LNCAP (cell line): Measurements from ENCODE around the gene TRIM66.

Source experiments
- TF ChIP-seq, protein P1 (sequence below): fragments of 450-650 bp; IDR thresholded peaks from 2 replicates; pipeline ENCODE4 v1.5.1; 2017; ENCODE audit warnings: mild to moderate bottlenecking

TRIM66 gene, protein sequence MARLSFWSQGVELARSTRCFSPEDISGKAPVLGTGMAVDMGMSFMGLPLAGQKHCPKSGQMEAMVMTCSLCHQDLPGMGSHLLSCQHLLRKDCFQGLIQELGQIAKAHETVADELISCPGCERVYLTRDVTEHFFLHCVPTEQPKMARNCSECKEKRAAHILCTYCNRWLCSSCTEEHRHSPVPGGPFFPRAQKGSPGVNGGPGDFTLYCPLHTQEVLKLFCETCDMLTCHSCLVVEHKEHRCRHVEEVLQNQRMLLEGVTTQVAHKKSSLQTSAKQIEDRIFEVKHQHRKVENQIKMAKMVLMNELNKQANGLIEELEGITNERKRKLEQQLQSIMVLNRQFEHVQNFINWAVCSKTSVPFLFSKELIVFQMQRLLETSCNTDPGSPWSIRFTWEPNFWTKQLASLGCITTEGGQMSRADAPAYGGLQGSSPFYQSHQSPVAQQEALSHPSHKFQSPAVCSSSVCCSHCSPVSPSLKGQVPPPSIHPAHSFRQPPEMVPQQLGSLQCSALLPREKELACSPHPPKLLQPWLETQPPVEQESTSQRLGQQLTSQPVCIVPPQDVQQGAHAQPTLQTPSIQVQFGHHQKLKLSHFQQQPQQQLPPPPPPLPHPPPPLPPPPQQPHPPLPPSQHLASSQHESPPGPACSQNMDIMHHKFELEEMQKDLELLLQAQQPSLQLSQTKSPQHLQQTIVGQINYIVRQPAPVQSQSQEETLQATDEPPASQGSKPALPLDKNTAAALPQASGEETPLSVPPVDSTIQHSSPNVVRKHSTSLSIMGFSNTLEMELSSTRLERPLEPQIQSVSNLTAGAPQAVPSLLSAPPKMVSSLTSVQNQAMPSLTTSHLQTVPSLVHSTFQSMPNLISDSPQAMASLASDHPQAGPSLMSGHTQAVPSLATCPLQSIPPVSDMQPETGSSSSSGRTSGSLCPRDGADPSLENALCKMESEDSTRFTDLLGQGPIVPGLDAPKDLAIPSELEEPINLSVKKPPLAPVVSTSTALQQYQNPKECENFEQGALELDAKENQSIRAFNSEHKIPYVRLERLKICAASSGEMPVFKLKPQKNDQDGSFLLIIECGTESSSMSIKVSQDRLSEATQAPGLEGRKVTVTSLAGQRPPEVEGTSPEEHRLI (N-terminal part only)

DNA sequence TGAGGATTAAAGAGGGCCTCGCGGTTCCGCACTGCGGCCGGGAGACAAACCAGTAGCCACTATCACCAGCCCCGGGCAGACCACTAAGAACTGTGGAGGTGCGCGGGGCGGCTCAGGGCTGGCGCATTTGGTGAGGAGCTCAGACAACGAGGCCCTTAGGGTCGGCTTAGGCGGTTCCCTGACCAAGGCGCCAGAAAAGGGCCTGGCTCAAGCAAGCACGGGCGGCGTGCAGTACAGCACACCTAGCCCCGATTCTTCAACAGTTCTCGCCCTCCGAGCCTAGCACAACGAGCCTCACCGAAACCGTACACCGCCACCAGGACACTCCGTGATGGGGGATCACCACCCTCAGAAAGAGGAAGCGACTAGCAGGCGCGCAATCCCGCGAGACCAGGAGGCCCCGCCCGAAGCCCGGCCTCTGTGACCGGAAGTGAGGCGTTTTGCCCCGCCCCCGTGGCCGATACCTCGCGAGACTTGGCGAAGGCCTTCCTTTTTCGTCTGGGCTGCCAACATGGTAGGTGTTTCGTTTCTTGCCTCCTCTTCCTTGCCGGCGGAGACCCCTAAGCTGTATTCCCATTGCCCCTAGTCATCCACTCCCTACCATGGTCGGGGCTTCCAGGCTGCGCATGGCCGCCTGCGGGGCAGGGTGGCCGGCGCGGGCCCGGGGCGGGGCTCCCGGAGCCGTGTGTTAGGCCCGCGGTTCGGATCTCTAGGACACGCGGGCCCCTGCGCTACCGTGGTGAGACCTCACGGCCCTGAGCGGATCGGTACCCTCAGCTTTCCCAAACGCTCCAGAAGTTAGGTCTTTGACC lies at the start of gene TRIM66, which contains the start of gene RPL27A:
Gene TRIM66 (minus strand): TSS at position 363 of the 812 bp plus-strand sequence. CDS start 10,391 bp downstream, outside the sequence.
Gene RPL27A (plus strand): TSS at position 490 of the 812 bp plus-strand sequence. CDS start 22 bp downstream, at position 512.
- TF ChIP-seq, protein P1, sequence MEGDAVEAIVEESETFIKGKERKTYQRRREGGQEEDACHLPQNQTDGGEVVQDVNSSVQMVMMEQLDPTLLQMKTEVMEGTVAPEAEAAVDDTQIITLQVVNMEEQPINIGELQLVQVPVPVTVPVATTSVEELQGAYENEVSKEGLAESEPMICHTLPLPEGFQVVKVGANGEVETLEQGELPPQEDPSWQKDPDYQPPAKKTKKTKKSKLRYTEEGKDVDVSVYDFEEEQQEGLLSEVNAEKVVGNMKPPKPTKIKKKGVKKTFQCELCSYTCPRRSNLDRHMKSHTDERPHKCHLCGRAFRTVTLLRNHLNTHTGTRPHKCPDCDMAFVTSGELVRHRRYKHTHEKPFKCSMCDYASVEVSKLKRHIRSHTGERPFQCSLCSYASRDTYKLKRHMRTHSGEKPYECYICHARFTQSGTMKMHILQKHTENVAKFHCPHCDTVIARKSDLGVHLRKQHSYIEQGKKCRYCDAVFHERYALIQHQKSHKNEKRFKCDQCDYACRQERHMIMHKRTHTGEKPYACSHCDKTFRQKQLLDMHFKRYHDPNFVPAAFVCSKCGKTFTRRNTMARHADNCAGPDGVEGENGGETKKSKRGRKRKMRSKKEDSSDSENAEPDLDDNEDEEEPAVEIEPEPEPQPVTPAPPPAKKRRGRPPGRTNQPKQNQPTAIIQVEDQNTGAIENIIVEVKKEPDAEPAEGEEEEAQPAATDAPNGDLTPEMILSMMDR = no peak

DNA sequence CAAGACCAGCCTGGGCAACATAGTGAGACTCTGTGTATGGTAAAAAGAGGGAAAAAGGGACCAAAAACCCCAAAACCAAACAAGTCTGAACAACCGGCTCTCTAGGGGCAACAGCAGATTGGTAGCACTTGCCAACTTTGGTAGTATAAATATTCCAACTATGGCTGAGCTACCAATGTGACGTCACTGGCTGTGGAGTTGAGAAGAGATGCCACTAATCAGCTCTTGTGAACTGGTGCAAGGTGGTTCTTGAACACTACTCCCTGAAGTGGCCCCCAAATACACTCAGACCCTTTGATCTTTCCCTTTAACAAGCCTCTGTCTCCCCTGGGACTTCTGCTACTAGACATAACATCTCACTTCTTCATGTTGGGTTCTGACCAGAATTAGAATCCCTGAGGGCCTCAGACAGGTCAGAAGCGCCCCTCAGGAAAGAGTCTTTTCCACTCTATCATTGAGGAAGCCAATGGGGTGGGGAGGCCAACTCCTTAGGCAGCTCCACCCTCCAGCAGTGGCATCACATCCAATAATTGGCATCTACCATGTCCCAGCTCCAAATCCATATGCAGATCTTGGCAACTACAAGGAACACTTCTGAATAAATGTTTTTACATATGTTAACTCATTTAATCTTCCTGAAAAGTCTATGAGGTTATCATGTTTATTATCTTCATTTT lies 49.3 kb upstream of the TRIM66 start:
- TF ChIP-seq, protein P1 = no peak

DNA sequence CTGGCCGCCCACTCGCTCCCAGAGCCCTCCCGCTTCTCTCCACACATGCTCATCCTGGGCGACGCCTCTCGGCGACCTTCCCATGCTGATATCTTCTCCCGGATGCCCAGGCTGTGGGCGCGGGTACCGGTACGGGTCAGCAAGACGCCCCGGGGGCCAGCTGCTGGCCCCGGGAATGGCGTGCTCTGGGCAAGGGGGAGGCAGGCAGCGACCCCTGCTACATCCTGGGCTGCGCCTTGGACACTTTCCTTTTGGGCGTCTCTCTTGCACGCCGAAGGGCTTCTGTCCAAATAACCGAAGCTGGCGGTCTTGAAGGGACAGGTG lies 48.2 kb upstream of the TRIM66 start:
- TF ChIP-seq, protein P1 = no peak

DNA sequence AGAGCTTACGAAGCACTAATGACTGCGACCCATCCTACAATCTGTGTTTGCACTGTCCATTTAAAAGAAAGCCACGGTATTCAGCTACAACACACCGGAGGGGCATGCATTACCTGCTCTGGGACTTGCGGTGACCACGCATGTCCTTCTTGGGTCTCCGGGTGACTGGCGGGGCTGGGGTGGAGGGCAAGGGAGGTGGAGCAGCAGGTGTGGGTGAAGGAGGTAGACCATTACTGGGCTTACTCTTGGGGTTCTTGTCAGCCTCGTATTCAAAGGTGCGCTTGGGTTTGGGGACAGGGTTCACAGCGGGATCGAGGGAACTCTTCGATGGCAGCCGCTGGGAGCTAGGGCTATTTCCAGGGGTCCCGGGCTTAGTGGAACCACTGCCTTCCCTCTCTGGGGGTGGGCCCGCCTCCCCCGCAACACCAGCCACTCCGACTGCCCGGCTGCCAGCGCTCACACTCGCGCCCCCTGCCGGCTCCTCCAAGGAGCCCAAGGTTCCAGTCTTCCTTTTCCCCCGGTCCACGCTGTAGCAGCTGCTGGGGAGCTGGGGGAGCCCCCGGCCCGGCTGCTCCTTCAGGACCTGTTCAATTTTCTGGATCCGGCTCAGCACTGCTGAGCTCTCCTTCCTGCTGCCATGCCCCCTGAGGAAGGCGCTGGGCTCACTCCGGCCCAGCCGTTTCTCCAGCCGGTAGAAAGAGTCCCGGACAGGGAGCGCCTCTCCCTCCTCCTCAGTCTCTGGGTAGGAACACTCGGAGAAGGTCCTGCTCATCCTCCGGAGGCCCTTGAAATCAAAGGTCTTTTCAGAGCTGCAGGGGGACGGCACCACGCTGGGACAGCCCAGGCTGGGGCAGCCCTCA lies 47.6 kb upstream of the TRIM66 start:
- TF ChIP-seq, protein P1 = no peak

DNA sequence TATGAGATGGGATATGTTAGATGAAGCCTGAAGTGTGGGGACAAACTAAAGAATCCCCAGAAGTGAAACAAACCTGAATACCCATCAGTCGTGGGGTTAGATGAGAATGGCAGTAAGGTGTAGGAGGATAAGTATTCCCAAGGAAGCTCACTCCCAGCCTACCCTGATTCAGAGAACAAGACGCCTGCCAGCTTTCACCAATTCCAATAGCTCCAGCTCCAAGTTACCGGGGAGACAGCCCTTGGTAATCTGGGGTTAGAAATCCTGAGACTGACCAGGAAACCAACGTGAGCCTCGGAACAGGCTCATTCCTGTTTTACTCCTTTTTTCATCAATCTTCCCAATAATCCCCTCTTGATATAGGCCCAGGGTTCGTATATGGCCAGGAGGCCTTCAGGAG lies 46.6 kb upstream of the TRIM66 start:
- TF ChIP-seq, protein P1 = no peak

DNA sequence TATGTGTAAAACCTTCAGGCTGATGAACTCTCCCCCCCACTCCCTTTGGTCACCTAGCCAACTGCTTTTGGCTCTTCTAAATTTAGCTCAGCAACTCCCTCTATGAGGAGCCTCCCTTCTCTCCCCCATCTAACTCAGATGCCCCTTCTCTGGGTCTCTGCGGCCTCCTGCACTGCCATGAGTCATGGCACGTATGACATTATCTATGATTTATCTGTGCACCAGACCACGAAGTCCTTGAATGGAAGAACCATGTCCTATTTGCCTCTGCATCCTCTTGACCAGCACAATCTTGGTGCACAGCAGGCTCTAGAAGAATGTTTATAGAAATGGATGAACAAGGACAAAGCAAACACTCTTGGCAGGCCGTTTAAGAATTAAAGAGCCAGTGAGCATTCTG lies 46.1 kb upstream of the TRIM66 start:
- TF ChIP-seq, protein P1 = no peak
